ENCODE results near the gene S100A11. TPM values are rescaled to one million over a fixed set of nuclear protein-coding genes. Genes with fewer than 3 reads are reported as not detected.

Gene S100A11
- total and polyA plus RNA-seq, 9 of the 15 experiments (the other 6 are each of a cell fraction or from before 2014, with no cell fraction given) = 131 to 808 (median 235) TPM

DNA sequence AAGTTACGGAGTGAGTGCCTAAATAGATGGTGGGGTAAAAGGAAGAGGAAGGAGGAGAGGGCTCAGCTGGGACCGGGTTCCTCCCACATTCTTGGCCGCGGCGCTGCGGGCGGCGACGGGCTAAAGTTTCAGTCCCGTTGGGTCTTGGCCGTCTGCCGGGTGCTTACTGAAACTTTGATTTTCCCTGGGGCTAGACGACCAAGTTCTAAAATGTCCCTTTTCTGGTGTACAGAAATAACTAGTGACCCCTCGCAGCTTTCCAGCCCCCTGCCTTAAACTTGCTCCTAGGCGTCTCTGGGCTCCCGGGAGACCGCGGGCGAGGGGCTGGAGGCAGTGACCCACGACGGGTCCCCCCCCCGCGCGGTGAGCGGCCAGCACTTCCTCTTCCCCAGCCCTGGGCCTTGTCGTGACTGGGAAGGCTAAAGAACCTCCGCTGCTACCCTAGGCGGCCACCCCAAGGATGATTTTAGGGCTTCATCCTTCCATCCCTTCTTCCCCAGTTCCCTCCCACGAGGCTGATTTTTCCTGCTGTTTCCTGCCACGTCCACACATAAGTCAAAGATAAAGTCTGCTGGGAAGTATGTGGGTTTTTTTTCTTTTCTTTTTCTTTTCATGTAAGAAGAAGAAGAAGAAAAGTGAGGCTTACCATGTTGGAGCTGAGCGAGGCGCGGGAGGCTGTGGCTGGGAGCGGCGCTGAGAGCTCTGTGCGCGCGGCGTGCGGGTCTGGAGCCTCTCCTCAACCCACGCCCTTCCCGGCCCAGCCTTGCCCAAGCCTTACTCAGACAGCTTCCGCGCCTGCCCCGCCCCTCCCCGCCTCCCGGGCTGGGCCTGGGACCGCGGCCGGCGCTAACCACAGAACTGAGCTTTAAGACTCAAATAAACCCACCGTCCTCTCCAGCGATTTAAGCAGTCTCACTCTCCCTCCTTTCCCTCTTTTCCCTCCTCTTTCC lies at the start of gene S100A11 (continued):
- TF ChIP-seq, protein P1, sequence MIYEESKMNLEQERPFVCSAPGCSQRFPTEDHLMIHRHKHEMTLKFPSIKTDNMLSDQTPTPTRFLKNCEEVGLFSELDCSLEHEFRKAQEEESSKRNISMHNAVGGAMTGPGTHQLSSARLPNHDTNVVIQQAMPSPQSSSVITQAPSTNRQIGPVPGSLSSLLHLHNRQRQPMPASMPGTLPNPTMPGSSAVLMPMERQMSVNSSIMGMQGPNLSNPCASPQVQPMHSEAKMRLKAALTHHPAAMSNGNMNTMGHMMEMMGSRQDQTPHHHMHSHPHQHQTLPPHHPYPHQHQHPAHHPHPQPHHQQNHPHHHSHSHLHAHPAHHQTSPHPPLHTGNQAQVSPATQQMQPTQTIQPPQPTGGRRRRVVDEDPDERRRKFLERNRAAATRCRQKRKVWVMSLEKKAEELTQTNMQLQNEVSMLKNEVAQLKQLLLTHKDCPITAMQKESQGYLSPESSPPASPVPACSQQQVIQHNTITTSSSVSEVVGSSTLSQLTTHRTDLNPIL (CRISPR knock-in tag; IDR thresholded peaks at IDR 0.05) = no peak
- TF ChIP-seq NFYB (IDR thresholded peaks at IDR 0.05; ENCODE audit: extremely low read depth, insufficient read length) = no peak
- TF ChIP-seq GTF2E2 (tag; IDR thresholded peaks at IDR 0.05) = no peak
- no peak for TF ChIP-seq GABPB2 (CRISPR knock-in tag; conservative IDR thresholded peaks at IDR 0.05)
- TF ChIP-seq HMG20B (CRISPR knock-in tag; IDR thresholded peaks at IDR 0.05) = no peak
- TF ChIP-seq, protein P2, sequence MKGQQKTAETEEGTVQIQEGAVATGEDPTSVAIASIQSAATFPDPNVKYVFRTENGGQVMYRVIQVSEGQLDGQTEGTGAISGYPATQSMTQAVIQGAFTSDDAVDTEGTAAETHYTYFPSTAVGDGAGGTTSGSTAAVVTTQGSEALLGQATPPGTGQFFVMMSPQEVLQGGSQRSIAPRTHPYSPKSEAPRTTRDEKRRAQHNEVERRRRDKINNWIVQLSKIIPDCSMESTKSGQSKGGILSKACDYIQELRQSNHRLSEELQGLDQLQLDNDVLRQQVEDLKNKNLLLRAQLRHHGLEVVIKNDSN (CRISPR knock-in tag; IDR thresholded peaks at IDR 0.05) = no peak
- TF ChIP-seq RAD21 (CRISPR knock-in tag; conservative IDR thresholded peaks at IDR 0.05 in 1 of 2, IDR thresholded peaks at IDR 0.05 in 1 of 2) = no peak
- no peak for TF ChIP-seq CHD2 (IDR thresholded peaks at IDR 0.05; ENCODE audit: low read depth, low read length)
- 0 out of 3 replicates have a peak, but pooled peaks of 1 of the 2 experiments have one; percentile 7 for TF ChIP-seq CBX3 (IDR thresholded peaks at IDR 0.05; ENCODE audit: borderline replicate concordance in 1 of 2, low read length in 2 of 2)
- no peak for TF ChIP-seq ZNF764 (CRISPR knock-in tag; IDR thresholded peaks at IDR 0.05; ENCODE audit: low read depth)
- no peak for TF ChIP-seq ZNF644 (tag; IDR thresholded peaks at IDR 0.05; ENCODE audit: low read depth)
- TF ChIP-seq, protein P3, sequence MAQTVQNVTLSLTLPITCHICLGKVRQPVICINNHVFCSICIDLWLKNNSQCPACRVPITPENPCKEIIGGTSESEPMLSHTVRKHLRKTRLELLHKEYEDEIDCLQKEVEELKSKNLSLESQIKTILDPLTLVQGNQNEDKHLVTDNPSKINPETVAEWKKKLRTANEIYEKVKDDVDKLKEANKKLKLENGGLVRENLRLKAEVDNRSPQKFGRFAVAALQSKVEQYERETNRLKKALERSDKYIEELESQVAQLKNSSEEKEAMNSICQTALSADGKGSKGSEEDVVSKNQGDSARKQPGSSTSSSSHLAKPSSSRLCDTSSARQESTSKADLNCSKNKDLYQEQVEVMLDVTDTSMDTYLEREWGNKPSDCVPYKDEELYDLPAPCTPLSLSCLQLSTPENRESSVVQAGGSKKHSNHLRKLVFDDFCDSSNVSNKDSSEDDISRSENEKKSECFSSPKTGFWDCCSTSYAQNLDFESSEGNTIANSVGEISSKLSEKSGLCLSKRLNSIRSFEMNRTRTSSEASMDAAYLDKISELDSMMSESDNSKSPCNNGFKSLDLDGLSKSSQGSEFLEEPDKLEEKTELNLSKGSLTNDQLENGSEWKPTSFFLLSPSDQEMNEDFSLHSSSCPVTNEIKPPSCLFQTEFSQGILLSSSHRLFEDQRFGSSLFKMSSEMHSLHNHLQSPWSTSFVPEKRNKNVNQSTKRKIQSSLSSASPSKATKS (CRISPR knock-in tag; IDR thresholded peaks at IDR 0.05) = no peak
- peak; percentile 34; the same call in 1 of the 2 replicates for TF ChIP-seq TAF7 (tag; IDR thresholded peaks at IDR 0.05)
- no peak for TF ChIP-seq ZNF3 (CRISPR knock-in tag; IDR thresholded peaks at IDR 0.05)
- no peak for TF ChIP-seq ZNF274 (IDR thresholded peaks at IDR 0.05; ENCODE audit: borderline replicate concordance, low read depth, low read length)
- TF ChIP-seq, protein P4, sequence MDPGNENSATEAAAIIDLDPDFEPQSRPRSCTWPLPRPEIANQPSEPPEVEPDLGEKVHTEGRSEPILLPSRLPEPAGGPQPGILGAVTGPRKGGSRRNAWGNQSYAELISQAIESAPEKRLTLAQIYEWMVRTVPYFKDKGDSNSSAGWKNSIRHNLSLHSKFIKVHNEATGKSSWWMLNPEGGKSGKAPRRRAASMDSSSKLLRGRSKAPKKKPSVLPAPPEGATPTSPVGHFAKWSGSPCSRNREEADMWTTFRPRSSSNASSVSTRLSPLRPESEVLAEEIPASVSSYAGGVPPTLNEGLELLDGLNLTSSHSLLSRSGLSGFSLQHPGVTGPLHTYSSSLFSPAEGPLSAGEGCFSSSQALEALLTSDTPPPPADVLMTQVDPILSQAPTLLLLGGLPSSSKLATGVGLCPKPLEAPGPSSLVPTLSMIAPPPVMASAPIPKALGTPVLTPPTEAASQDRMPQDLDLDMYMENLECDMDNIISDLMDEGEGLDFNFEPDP (CRISPR knock-in tag; IDR thresholded peaks at IDR 0.05) = no peak
- peak; percentile 90 for TF ChIP-seq POLR2B (IDR thresholded peaks at IDR 0.05; ENCODE audit: low read depth, partially characterized antibody)
